ENCODE data around the gene ZCCHC24.

- TF ChIP-seq CTCF (IDR thresholded peaks at IDR 0.05), result no peak
- no peak for TF ChIP-seq EZH2 (IDR thresholded peaks at IDR 0.05)
- TF ChIP-seq EZH2phosphoT487 (IDR thresholded peaks at IDR 0.05), result no peak
Measured at GRCh38 chr10:79404690-79405131, 40.7 kb downstream of the ZCCHC24 start.
